BJ (cell line): Measurements from ENCODE around the gene YBEY. TPM values are rescaled to one million over a fixed set of nuclear protein-coding genes. Genes with fewer than 3 reads are reported as not detected.

Experiments
- CTCF ChIA-PET: fragments of 350-600 bp; formaldehyde crosslinking; extraction: SDS; loops from one replicate; lab custom pipeline; 2021; ENCODE audit warnings: antibody characterized with exemption, inconsistent platforms; lab: Yijun Ruan, JAX
- POLR2A ChIA-PET: fragments of 300-600 bp; sonication (Branson Sonifier 250); formaldehyde crosslinking; extraction: SDS; loops from one replicate; lab custom pipeline; 2021; ENCODE audit warnings: antibody characterized with exemption; lab: Charles Lee
- DNase-seq: peaks from one replicate; pipeline ENCODE4 v3.0.0-alpha.2; 2011; ENCODE audit warnings: low read depth
- H3K27me3 ChIP-seq: 2 replicates; pipeline ENCODE4 v1.6.0; 2011; ENCODE audit warnings: low read length; ENCODE audit not compliant: control insufficient read depth, insufficient read depth
- H3K36me3 ChIP-seq: 2 replicates; pipeline ENCODE4 v1.5.1; 2011; ENCODE audit warnings: low read length; ENCODE audit not compliant: control insufficient read depth, insufficient read depth
- H3K4me3 ChIP-seq: 2 replicates; pipeline ENCODE4 v1.5.1; 2011; ENCODE audit warnings: low read depth, mild to moderate bottlenecking, control low read depth, low read length
- CTCF ChIP-seq: IDR thresholded peaks from 2 replicates; pipeline ENCODE4 v1.5.1; 2011; ENCODE audit warnings: low read depth, mild to moderate bottlenecking, control low read depth, inconsistent platforms, low read length, moderate library complexity; ENCODE audit not compliant: insufficient read depth
- polyA plus RNA-seq: library from polyadenylated mRNA; depleted of rRNA; stranded (reverse); fragments of >200 nt; gene quantifications from 2 replicates; pipeline ENCODE4 v1.2.3, GENCODE V29; 2011

The YBEY gene
- polyA plus RNA-seq, 1 experiment: 15.8 TPM

GRCh38 chr21:46243960-46244361 is 42.2 kb upstream of the YBEY start:
- no peak for TF ChIP-seq CTCF
- Histone ChIP-seq H3K27me3 (no peaks in the 10 kb centered on the region), H3K4me3 (no peak overlapping the region), H3K36me3 (peaks cover 45% of the 10 kb centered on the region)
- ChIA-PET CTCF (interaction anchor here (1.8 kb wide), 1 partner anchor 19 kb away, joined by 4 read pairs; no protein-coding TSS in a partner anchor), POLR2A (no interaction called here)
- DNase-seq: no peak

GRCh38 chr21:46244602-46245001 is 41.5 kb upstream of the YBEY start:
- Histone ChIP-seq H3K27me3 (no peaks in the 10 kb centered on the region), H3K4me3 (no peak overlapping the region), H3K36me3 (peaks cover 45% of the 10 kb centered on the region)
- ChIA-PET CTCF (interaction anchor here (1.8 to 2.0 kb wide), 2 partner anchors 10 to 20 kb away, joined by 4 read pairs; no protein-coding TSS in a partner anchor), POLR2A (no interaction called here)
- no peak for DNase-seq
- no peak for TF ChIP-seq CTCF

GRCh38 chr21:46245213-46245915 is 40.8 kb upstream of the YBEY start:
- ChIA-PET POLR2A (no interaction called here), CTCF (interaction anchor here (1.8 to 2.0 kb wide), 2 partner anchors 9 to 20 kb away, joined by 4 read pairs; no protein-coding TSS in a partner anchor)
- peaks cover 42% of the 10 kb centered on the region for H3K36me3 ChIP-seq

GRCh38 chr21:46246345-46246744 is 39.8 kb upstream of the YBEY start:
- DNase-seq: no peak
- TF ChIP-seq CTCF: no peak
- H3K27me3 ChIP-seq: no peaks in the 10 kb centered on the region
- ChIA-PET POLR2A (no interaction called here), CTCF (interaction anchor here (1.1 to 2.0 kb wide), 2 partner anchors 8 to 11 kb away, joined by 3 to 4 read pairs; no protein-coding TSS in a partner anchor)
- peaks cover 40% of the 10 kb centered on the region for H3K36me3 ChIP-seq
- H3K4me3 ChIP-seq: no peak overlapping the region

More at GRCh38 chr21:46245213-46245915, 40.8 kb upstream of the YBEY start:
- Histone ChIP-seq H3K27me3 (no peaks in the 10 kb centered on the region), H3K4me3 (no peak overlapping the region)
- no peak for TF ChIP-seq CTCF
- DNase-seq: no peak

- no peak for TF ChIP-seq CTCF
- no peak for DNase-seq
- Histone ChIP-seq H3K36me3 (peaks cover 41% of the 10 kb centered on the region), H3K27me3 (no peaks in the 10 kb centered on the region), H3K4me3 (no peak overlapping the region)
- CTCF ChIA-PET: interaction anchor here (0.7 kb wide), 1 partner anchor 95 kb away, joined by 3 read pairs; no protein-coding TSS in a partner anchor
- POLR2A ChIA-PET: no interaction called here
Measured at GRCh38 chr21:46247699-46248421, 38.3 kb upstream of the YBEY start.
